ENCODE measurements around the gene ZNF580.

Gene ZNF580

DNA sequence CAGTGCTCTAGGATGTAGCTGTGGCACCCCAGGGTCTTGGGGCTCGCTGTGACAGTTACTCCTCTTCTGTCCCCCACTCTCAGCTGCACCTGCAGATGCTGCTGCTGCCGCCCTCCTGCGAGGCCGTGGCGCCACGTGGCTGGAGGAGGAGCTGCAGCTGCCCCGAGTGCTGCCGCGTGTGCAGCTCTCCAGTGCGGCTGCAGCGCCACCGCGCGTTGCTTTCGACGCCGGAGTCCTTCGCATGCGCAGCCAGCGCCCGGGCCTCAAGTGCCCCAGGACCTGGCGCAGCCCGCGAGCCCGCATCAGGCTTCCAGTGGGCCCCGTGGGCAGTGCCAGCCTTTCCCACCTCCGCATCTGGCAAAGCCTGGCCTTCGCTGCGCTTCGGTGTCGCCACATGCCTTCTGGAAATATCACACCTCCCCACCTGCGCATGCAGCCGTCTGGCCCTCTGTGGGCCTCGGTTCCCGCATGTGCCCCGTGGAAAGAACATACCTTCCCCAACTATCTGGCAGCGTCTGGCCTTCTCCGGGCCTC, 692 bp upstream of the ZNF580 start:
- Histone ChIP-seq H3K36me3 (ENCODE audit: control insufficient read depth, insufficient read depth, low read length) (peaks cover 8% of the 10 kb centered on the region), H3K27me3 (ENCODE audit: control insufficient read depth, insufficient read depth, low read length, poor library complexity, severe bottlenecking) (no peaks in the 10 kb centered on the region), H3K9me3 (ENCODE audit: control insufficient read depth, low read length) (no peaks in the 10 kb centered on the region), H3K4me1 (ENCODE audit: control insufficient read depth, insufficient read depth, low read length) (peaks cover 30% of the 10 kb centered on the region), H3K27ac (ENCODE audit: insufficient read depth, low read depth, low read length, poor library complexity, severe bottlenecking) (peak overlapping the region; percentile 62), H3K4me3 (ENCODE audit: insufficient read depth, low read depth, low read length) (peak overlapping the region; percentile 59)
- 79 to 83% methylated on average over 38 of the region's 38 CpGs for WGBS, 2 experiments

DNA sequence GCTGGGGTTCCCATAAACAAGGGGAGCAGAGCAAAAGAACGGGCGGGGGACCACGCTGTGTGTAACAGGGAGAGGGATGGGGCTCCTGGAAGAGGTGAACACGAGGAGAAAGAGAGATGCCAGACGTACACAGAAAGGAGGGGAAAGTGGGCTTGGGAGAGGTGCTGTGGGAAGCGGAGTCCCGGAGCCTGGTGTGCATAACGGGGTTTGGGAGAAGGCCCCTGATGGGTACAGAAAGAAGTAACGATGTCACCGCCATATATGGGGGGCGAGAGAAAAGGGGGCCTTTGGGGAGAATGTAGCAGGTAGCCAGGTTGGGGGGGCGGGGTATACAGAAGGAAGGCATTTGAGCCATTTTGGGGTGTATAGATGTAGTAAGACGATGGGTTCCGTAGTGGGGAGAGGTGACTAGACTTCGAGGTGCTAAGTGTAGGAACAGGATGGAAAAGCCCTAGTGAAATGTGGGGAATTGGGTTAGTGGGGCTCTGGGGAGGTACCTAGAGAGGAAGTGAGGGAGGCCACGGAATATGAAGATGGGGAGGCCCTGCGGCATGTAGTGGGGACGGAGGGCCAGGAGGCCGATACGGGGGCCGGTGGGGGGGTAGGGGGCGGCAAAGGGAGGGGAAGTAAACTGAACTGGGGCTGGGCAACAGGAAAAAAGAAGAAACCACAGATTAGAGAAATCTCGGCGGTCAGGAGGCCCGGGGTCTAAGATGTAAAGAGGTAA, 787 bp downstream of the ZNF580 start:
- Histone ChIP-seq H3K36me3 (ENCODE audit: control insufficient read depth, insufficient read depth, low read length) (peaks cover 14% of the 10 kb centered on the region), H3K9me3 (ENCODE audit: control insufficient read depth, low read length) (no peaks in the 10 kb centered on the region), H3K27ac (ENCODE audit: insufficient read depth, low read depth, low read length, poor library complexity, severe bottlenecking) (peak overlapping the region; percentile 33), H3K4me3 (ENCODE audit: insufficient read depth, low read depth, low read length) (peak overlapping the region; percentile 59), H3K4me1 (ENCODE audit: control insufficient read depth, insufficient read depth, low read length) (peaks cover 21% of the 10 kb centered on the region), H3K27me3 (ENCODE audit: control insufficient read depth, insufficient read depth, low read length, poor library complexity, severe bottlenecking) (no peaks in the 10 kb centered on the region)
- WGBS, 2 experiments: 1% methylated on average over 25 of the region's 25 CpGs

DNA sequence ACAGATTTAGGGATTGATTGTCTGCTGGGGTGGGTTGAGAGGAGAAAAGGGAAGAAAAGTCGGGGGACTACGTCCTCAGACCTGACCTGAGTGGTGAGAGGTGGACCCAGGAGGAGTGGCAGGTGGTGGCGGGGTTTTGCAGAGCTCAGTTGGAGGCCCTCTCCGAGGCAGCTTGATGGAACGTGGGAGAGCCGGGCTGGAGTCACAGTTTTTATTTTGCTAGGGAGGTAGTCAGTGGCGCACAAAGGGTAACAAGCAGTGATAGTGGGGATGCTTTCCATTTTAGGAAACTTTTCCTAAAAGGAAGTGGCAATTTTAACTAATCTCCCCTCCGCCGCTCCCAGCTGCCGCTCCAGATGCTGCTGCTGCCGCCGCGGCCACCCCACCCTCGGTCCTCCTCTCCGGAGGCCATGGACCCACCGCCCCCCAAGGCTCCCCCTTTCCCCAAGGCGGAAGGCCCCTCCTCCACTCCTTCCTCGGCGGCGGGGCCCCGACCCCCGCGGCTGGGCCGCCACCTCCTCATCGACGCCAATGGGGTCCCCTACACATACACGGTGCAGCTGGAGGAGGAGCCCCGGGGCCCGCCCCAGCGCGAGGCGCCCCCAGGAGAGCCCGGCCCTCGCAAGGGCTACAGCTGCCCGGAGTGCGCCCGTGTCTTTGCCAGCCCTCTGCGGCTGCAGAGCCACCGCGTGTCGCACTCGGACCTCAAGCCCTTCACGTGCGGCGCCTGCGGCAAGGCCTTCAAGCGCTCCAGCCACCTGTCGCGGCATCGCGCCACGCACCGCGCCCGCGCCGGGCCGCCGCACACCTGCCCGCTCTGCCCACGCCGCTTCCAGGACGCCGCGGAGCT, 1.6 kb downstream of the ZNF580 start:
- Histone ChIP-seq H3K9me3 (ENCODE audit: control insufficient read depth, low read length) (no peaks in the 10 kb centered on the region), H3K36me3 (ENCODE audit: control insufficient read depth, insufficient read depth, low read length) (peaks cover 14% of the 10 kb centered on the region), H3K4me3 (ENCODE audit: insufficient read depth, low read depth, low read length) (peak overlapping the region; percentile 59), H3K4me1 (ENCODE audit: control insufficient read depth, insufficient read depth, low read length) (peaks cover 29% of the 10 kb centered on the region), H3K27me3 (ENCODE audit: control insufficient read depth, insufficient read depth, low read length, poor library complexity, severe bottlenecking) (no peaks in the 10 kb centered on the region), H3K27ac (ENCODE audit: insufficient read depth, low read depth, low read length, poor library complexity, severe bottlenecking) (no peak overlapping the region)
- WGBS, 2 experiments: 1 to 2% methylated on average over 65 of the region's 65 CpGs

DNA sequence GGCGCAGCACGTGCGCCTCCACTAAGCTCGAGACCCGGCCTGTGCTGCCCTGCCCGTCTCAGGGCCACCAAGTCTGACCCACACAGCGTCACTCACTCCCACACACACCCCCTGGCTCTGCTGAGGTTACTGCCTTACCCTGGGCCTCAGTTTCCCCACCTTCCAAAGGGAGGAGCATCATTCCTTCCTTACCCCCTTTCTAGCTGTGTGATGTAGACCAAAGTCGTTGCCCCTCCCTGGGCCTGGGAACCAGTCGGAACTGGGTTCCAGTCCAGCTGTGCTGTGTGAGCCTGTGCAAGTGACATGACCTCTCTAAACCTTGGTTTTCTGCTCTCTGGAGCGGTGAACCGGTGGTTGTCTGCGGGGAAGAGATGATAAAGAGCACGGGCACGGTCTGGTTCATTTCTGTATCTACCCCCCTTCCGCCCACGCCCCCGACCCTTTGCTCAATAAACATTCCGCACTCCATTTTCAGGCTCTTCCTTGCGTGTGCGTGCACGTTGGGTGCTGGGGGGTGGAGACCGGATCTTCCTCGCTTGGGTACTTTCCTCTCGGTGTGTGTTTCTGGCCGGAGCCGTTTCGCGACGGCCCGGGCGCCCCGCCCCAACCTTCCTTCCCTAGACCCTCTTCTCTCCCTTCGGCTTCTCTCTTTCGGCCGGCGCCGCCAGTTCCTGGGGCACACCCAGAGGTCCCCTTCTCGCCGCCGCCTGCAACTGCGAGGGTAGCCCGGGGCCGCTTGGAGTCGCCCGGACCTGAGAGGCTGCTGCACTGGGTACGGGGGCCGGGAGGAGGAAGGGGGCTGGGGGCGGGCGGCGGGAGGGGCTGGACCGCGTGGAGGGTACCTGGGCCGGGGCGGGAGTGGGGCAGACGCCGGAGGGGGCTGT, 2.4 kb downstream of the ZNF580 start, which contains the start of gene ZNF581:
Gene ZNF581, plus strand, starts transcription at position 647 of the 884 bp plus-strand sequence. CDS start 923 bp downstream, outside the sequence.
- H3K4me1 ChIP-seq (ENCODE audit: control insufficient read depth, insufficient read depth, low read length): peaks cover 30% of the 10 kb centered on the region
- WGBS, 2 experiments: 1% methylated on average over 56 of the region's 56 CpGs
- H3K27ac ChIP-seq (ENCODE audit: insufficient read depth, low read depth, low read length, poor library complexity, severe bottlenecking): peak within 1 kb of the TSS; percentile 77
- H3K36me3 ChIP-seq (ENCODE audit: control insufficient read depth, insufficient read depth, low read length): peaks cover 14% of the 10 kb centered on the region
- no peaks in the 10 kb centered on the region for H3K9me3 ChIP-seq (ENCODE audit: control insufficient read depth, low read length)
- peak within 1 kb of the TSS; percentile 59 for H3K4me3 ChIP-seq (ENCODE audit: insufficient read depth, low read depth, low read length)
- no peaks in the 10 kb centered on the region for H3K27me3 ChIP-seq (ENCODE audit: control insufficient read depth, insufficient read depth, low read length, poor library complexity, severe bottlenecking)

DNA sequence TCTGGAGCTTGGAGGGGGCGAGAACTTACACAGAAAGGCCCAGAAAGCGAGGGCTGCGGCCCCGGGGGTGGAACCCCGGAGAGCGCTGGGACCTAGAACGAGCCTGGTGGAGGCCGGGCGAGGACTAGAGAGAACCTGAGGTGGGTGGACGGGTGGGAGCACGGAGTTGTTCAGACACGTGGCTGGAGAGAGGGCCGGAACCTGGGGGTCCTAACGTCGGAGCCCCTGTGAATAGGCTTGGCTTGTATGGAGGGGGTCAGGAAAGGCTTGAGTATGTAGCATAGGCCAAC, 3.0 kb downstream of the ZNF580 start:
- Histone ChIP-seq H3K27ac (ENCODE audit: insufficient read depth, low read depth, low read length, poor library complexity, severe bottlenecking) (no peak overlapping the region), H3K4me1 (ENCODE audit: control insufficient read depth, insufficient read depth, low read length) (peaks cover 33% of the 10 kb centered on the region)
- WGBS, 2 experiments: 0 to 1% methylated on average over 15 of the region's 15 CpGs

DNA sequence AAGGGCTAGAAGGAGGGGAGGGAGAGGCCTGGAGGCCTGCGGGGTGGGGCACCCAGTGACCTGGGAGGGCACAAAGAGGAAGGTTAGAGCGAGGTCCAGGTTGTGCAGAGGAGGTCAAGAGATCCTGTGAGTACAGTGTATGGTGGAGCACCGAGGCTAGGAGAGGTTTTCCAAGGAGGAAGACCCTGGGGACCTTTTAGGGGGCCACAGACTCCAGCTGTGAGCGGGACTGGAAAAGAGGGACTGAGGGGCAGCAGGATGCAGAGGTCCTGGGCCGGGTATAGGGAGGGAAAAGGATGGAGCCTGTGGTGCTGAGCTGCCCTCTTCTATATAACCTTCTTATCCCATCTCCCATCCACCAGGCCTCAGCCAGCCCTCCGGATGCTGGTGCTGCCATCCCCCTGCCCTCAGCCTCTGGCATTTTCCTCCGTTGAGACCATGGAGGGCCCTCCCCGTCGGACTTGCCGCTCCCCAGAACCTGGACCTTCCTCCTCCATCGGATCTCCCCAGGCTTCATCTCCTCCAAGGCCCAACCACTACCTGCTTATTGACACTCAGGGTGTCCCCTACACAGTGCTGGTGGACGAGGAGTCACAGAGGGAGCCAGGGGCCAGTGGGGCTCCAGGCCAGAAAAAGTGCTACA, 3.5 kb downstream of the ZNF580 start:
- H3K9me3 ChIP-seq (ENCODE audit: control insufficient read depth, low read length): no peaks in the 10 kb centered on the region
- no peak overlapping the region for H3K27ac ChIP-seq (ENCODE audit: insufficient read depth, low read depth, low read length, poor library complexity, severe bottlenecking)
- H3K36me3 ChIP-seq (ENCODE audit: control insufficient read depth, insufficient read depth, low read length): peaks cover 14% of the 10 kb centered on the region
- peaks cover 34% of the 10 kb centered on the region for H3K4me1 ChIP-seq (ENCODE audit: control insufficient read depth, insufficient read depth, low read length)
- 65 to 66% methylated on average over 12 of the region's 12 CpGs for WGBS, 2 experiments
- H3K27me3 ChIP-seq (ENCODE audit: control insufficient read depth, insufficient read depth, low read length, poor library complexity, severe bottlenecking): no peaks in the 10 kb centered on the region
- peak overlapping the region; percentile 59 for H3K4me3 ChIP-seq (ENCODE audit: insufficient read depth, low read depth, low read length)

More for the DNA sequence above, 3.0 kb downstream of the ZNF580 start:
- no peaks in the 10 kb centered on the region for H3K9me3 ChIP-seq (ENCODE audit: control insufficient read depth, low read length)
- no peaks in the 10 kb centered on the region for H3K27me3 ChIP-seq (ENCODE audit: control insufficient read depth, insufficient read depth, low read length, poor library complexity, severe bottlenecking)
- peak overlapping the region; percentile 59 for H3K4me3 ChIP-seq (ENCODE audit: insufficient read depth, low read depth, low read length)
- H3K36me3 ChIP-seq (ENCODE audit: control insufficient read depth, insufficient read depth, low read length): peaks cover 14% of the 10 kb centered on the region

DNA sequence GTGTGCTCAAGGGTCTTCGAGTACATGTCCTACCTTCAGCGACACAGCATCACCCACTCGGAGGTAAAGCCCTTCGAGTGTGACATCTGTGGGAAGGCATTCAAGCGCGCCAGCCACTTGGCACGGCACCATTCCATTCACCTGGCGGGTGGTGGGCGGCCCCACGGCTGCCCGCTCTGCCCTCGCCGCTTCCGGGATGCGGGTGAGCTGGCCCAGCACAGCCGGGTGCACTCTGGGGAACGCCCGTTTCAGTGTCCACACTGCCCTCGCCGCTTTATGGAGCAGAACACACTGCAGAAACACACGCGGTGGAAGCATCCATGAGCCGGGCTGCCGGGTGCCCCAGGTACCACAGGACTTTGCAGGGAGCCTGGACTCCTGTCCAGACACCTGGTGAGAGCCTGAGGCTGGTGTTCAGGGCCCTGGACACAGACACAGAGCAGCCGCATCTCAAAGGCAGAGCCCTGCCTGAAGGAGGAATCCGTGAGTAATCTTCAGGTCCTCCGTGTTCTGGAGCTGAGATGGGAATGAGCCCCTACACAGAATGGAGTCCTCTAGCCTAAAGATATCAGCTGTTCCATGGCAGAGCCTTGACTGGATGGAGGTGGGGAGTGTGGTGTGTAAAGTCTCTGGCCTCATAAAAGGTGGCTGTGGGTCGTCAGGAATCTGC, 4.2 kb downstream of the ZNF580 start:
- Histone ChIP-seq H3K4me1 (ENCODE audit: control insufficient read depth, insufficient read depth, low read length) (peaks cover 32% of the 10 kb centered on the region), H3K27ac (ENCODE audit: insufficient read depth, low read depth, low read length, poor library complexity, severe bottlenecking) (no peak overlapping the region), H3K27me3 (ENCODE audit: control insufficient read depth, insufficient read depth, low read length, poor library complexity, severe bottlenecking) (no peaks in the 10 kb centered on the region), H3K9me3 (ENCODE audit: control insufficient read depth, low read length) (no peaks in the 10 kb centered on the region), H3K36me3 (ENCODE audit: control insufficient read depth, insufficient read depth, low read length) (peaks cover 14% of the 10 kb centered on the region), H3K4me3 (ENCODE audit: insufficient read depth, low read depth, low read length) (peak overlapping the region; percentile 59)
- 95 to 96% methylated on average over 28 of the region's 28 CpGs for WGBS, 2 experiments

DNA sequence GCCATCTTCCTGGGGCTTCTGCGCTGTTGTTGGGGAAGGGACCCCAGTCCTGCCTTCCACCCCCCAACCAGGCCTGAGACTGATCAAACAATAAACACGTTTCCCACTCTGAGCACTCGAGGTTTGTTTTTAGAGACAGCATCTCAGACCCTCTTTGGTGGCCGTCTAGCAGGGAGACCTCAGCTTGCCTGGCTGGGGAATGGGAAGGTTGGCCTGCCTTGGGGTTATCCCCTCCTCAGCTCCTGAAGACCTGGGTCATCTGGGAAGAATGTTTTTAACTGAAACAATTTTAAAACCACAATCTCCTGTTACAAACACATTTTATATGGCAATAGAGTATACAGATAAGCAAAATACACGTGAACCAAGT, 4.7 kb downstream of the ZNF580 start:
- no peaks in the 10 kb centered on the region for H3K27me3 ChIP-seq (ENCODE audit: control insufficient read depth, insufficient read depth, low read length, poor library complexity, severe bottlenecking)
- no peak overlapping the region for H3K27ac ChIP-seq (ENCODE audit: insufficient read depth, low read depth, low read length, poor library complexity, severe bottlenecking)
- no peak overlapping the region for H3K4me3 ChIP-seq (ENCODE audit: insufficient read depth, low read depth, low read length)
- peaks cover 14% of the 10 kb centered on the region for H3K36me3 ChIP-seq (ENCODE audit: control insufficient read depth, insufficient read depth, low read length)
- 94 to 95% methylated on average over 5 of the region's 5 CpGs for WGBS, 2 experiments
- H3K9me3 ChIP-seq (ENCODE audit: control insufficient read depth, low read length): no peaks in the 10 kb centered on the region
- peaks cover 29% of the 10 kb centered on the region for H3K4me1 ChIP-seq (ENCODE audit: control insufficient read depth, insufficient read depth, low read length)

Data from ectodermal cell (in vitro differentiated cells).